Skeletal muscle satellite cell (primary cell): ENCODE results near the gene PTPRG.
A peak's percentile ranks its signal among the peaks of the same experiment; 100 is the strongest.

ENCODE experiments used
- H3K27me3 ChIP-seq: 2 replicates; pipeline ENCODE4 v1.7.0; 2013; ENCODE audit warnings: low read length; ENCODE audit not compliant: control insufficient read depth, insufficient read depth
- H3K36me3 ChIP-seq: 2 replicates; pipeline ENCODE4 v1.7.0; 2013; ENCODE audit warnings: mild to moderate bottlenecking, control low read depth, low read length; ENCODE audit not compliant: insufficient read depth
- H3K4me1 ChIP-seq: 2 replicates; pipeline ENCODE4 v1.7.0; 2013; ENCODE audit warnings: low read length; ENCODE audit not compliant: control insufficient read depth, insufficient read depth
- H3K4me2 ChIP-seq: 2 replicates; pipeline ENCODE4 v1.7.0; 2013; ENCODE audit warnings: mild to moderate bottlenecking, low read length
- H3K4me3 ChIP-seq: 2 replicates; pipeline ENCODE4 v1.7.0; 2013; ENCODE audit warnings: low read length
- H3K9ac ChIP-seq: 2 replicates; pipeline ENCODE4 v1.7.0; 2013; ENCODE audit warnings: mild to moderate bottlenecking, low read depth, low read length, moderate library complexity
- H3K9me3 ChIP-seq: replicated peaks from 2 replicates; pipeline ENCODE4 v1.7.0; 2013; ENCODE audit warnings: mild to moderate bottlenecking, control low read depth, low read length

Gene PTPRG

GRCh38 chr3:61936344-61936937 is 375.1 kb downstream of the PTPRG start:
- Histone ChIP-seq H3K36me3 (no peaks in the 10 kb centered on the region), H3K4me1 (peaks cover 7% of the 10 kb centered on the region), H3K4me3 (no peak overlapping the region), H3K9ac (no peak overlapping the region), H3K9me3 (no peaks in the 10 kb centered on the region), H3K4me2 (no peak overlapping the region), H3K27me3 (no peaks in the 10 kb centered on the region)

GRCh38 chr3:61937477-61937876 is 376.1 kb downstream of the PTPRG start:
- Histone ChIP-seq H3K9me3 (no peaks in the 10 kb centered on the region), H3K9ac (no peak overlapping the region), H3K4me1 (peaks cover 7% of the 10 kb centered on the region), H3K36me3 (no peaks in the 10 kb centered on the region), H3K4me3 (no peak overlapping the region), H3K27me3 (no peaks in the 10 kb centered on the region), H3K4me2 (no peak overlapping the region)

GRCh38 chr3:61938878-61939549 is 377.6 kb downstream of the PTPRG start:
- Histone ChIP-seq H3K9ac (no peak overlapping the region), H3K4me2 (no peak overlapping the region), H3K4me1 (peaks cover 7% of the 10 kb centered on the region), H3K36me3 (no peaks in the 10 kb centered on the region), H3K4me3 (no peak overlapping the region), H3K27me3 (no peaks in the 10 kb centered on the region), H3K9me3 (no peaks in the 10 kb centered on the region)

- Histone ChIP-seq H3K36me3 (no peaks in the 10 kb centered on the region), H3K27me3 (no peaks in the 10 kb centered on the region), H3K9ac (no peak overlapping the region), H3K4me2 (no peak overlapping the region), H3K9me3 (no peaks in the 10 kb centered on the region), H3K4me1 (peaks cover 7% of the 10 kb centered on the region), H3K4me3 (no peak overlapping the region)
Measured at GRCh38 chr3:61940236-61940635, 378.9 kb downstream of the PTPRG start.

- no peak overlapping the region for H3K4me3 ChIP-seq
- H3K4me1 ChIP-seq: no peaks in the 10 kb centered on the region
- H3K4me2 ChIP-seq: no peak overlapping the region
- H3K36me3 ChIP-seq: no peaks in the 10 kb centered on the region
- no peaks in the 10 kb centered on the region for H3K9me3 ChIP-seq
- no peaks in the 10 kb centered on the region for H3K27me3 ChIP-seq
- H3K9ac ChIP-seq: no peak overlapping the region
Measured at GRCh38 chr3:61943975-61944374, 382.6 kb downstream of the PTPRG start.

- H3K4me3 ChIP-seq: no peak overlapping the region
- H3K9ac ChIP-seq: no peak overlapping the region
- H3K4me2 ChIP-seq: no peak overlapping the region
- H3K4me1 ChIP-seq: no peaks in the 10 kb centered on the region
- H3K27me3 ChIP-seq: no peaks in the 10 kb centered on the region
- H3K36me3 ChIP-seq: no peaks in the 10 kb centered on the region
- no peaks in the 10 kb centered on the region for H3K9me3 ChIP-seq
Measured at GRCh38 chr3:61944726-61945125, 383.4 kb downstream of the PTPRG start.

- no peak overlapping the region for H3K4me2 ChIP-seq
- H3K4me3 ChIP-seq: no peak overlapping the region
- H3K27me3 ChIP-seq: no peaks in the 10 kb centered on the region
- H3K36me3 ChIP-seq: no peaks in the 10 kb centered on the region
- H3K9me3 ChIP-seq: no peaks in the 10 kb centered on the region
- no peaks in the 10 kb centered on the region for H3K4me1 ChIP-seq
- H3K9ac ChIP-seq: no peak overlapping the region
Measured at GRCh38 chr3:61945657-61946056, 384.3 kb downstream of the PTPRG start.

GRCh38 chr3:61946570-61947324 is 385.4 kb downstream of the PTPRG start:
- Histone ChIP-seq H3K9me3 (no peaks in the 10 kb centered on the region), H3K36me3 (no peaks in the 10 kb centered on the region), H3K4me2 (no peak overlapping the region), H3K4me1 (no peaks in the 10 kb centered on the region), H3K9ac (no peak overlapping the region), H3K27me3 (no peaks in the 10 kb centered on the region), H3K4me3 (no peak overlapping the region)

GRCh38 chr3:61947456-61947855 is 386.1 kb downstream of the PTPRG start:
- Histone ChIP-seq H3K4me2 (no peak overlapping the region), H3K9me3 (no peaks in the 10 kb centered on the region), H3K9ac (no peak overlapping the region), H3K36me3 (no peaks in the 10 kb centered on the region), H3K4me3 (no peak overlapping the region), H3K4me1 (no peaks in the 10 kb centered on the region), H3K27me3 (no peaks in the 10 kb centered on the region)

GRCh38 chr3:61948699-61949305 is 387.4 kb downstream of the PTPRG start:
- Histone ChIP-seq H3K4me2 (no peak overlapping the region), H3K4me3 (no peak overlapping the region), H3K9ac (no peak overlapping the region), H3K9me3 (no peaks in the 10 kb centered on the region), H3K27me3 (no peaks in the 10 kb centered on the region), H3K4me1 (peaks cover 3% of the 10 kb centered on the region), H3K36me3 (no peaks in the 10 kb centered on the region)

GRCh38 chr3:61954097-61954540 is 392.7 kb downstream of the PTPRG start:
- no peaks in the 10 kb centered on the region for H3K9me3 ChIP-seq
- no peaks in the 10 kb centered on the region for H3K27me3 ChIP-seq
- H3K4me3 ChIP-seq: no peak overlapping the region
- H3K9ac ChIP-seq: no peak overlapping the region
- H3K4me1 ChIP-seq: peaks cover 38% of the 10 kb centered on the region
- no peaks in the 10 kb centered on the region for H3K36me3 ChIP-seq
- H3K4me2 ChIP-seq: peak overlapping the region; percentile 4
